ENCODE results near the gene PDE3A.

PDE3A gene

DNA sequence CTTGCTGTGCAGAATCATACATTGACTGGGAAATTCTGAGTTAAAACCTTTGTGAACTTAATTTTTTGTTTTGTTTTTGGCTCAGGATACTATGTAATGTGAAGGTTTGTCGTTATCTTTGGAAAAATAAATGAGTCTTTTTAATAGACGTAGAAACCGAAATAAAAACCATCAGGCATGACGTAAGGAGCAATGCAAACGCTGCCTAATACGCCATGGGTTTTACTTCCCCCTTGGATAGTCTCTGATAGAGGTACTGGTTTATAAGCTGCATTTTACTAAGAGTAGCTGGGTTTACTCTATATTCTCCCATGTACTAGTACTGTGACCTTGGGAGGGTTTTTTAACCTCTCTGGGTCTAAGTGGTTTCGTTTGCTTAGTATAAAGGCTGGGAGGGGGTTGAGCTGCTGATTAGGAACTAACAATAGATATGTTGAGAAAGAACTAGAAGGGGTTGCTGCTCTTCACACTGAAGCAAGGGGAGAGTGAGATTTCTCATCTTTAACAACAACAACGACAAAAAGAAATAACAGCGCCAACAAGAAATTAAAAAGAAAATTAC lies 260.0 kb downstream of the PDE3A start:
- no peak for DNase-seq

DNA sequence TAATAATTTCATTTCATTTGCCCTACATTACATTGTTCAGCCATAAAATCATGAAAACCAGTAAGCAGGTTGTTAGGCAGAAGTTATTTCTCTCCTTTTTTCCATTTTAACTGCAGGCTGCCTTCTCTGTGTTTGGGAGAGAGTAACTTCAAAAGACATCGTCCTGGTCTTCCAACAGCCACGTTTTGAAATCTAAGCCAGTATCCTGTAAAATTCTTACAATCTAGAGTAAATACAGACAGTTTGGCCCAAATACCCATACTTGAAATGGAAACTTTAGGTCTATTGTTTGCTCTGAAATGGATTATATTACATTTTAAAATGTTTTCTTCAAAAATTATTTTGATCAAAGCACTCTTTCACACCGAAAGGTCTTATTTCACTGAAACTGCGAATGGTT lies 260.7 kb downstream of the PDE3A start:
- no peak for DNase-seq

DNA sequence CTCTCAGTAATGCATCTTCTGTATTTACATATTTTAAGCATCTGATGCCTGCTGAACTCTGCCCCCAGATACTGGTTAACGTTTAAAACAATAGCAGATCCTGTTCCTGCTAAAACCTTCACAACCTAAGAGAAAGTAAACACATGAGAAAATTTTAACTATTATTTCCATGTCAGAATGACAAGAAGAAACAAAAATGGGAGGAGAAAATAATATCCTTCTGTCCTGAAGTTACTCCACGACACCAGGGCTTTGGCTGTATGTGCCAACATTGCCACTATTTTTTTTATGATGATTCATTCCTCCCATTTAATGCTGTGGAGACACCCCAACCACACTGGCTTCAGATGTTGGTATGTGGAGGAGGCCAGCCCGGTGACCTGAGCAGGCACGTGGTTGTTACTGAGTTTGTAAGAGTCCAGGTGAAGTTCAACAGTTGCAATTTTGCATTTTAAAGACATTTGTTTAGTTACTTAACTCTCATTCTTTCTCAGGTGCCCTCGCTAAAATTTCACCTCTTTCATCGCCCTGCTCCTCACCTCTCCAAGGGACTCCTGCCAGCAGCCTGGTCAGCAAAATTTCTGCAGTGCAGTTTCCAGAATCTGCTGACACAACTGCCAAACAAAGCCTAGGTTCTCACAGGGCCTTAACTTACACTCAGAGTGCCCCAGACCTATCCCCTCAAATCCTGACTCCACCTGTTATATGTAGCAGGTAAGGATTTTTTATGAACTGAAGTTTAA lies 261.2 kb downstream of the PDE3A start:
- no peak for DNase-seq

DNA sequence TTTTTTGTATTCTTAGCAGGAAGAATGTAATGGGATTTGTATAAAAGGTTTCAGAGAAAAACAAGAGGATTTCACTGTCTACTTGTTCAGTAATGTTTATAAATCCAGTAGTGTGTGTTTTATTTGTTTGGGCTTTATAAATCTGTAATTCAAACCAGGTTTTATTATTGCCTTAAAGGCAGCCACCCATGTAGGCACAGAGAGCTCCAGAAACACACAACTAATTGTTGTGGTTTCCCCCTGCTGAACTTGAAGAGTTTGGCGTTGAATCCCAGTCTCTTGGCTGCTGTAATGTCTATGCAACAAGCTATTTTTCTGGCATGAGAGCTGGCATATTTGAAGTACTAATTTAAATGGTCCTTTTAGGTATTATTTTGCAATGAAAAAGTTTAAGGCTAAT lies 263.4 kb downstream of the PDE3A start:
- DNase-seq, result no peak

- DNase-seq, result no peak
Observed at GRCh38 chr12:20641106-20641505, 272.8 kb downstream of the PDE3A start.

- no peak for DNase-seq
Observed at GRCh38 chr12:20643822-20644221, 275.5 kb downstream of the PDE3A start.

DNA sequence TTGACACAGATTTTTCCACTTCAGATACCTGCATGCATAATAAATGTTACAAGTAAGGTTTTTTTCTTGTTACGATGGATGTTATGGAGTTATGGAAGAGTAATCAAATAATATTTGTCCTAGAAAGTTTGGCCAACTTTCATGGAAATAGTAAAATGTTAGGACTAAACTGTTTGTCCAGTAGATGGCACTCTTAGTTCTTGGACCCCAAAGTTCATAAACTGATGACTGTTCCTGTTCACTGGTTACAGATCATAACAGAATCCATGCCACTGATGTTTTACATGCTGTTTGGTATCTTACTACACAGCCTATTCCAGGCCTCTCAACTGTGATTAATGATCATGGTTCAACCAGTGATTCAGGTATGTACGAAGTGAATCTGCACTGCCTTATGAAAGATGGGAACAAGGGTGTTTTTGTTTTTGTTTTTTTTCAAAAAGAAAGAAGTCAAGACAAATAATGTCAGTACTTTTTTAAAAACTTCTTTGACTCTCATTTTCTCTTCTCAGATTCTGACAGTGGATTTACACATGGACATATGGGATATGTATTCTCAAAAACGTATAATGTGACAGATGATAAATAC lies 278.0 kb downstream of the PDE3A start:
- no peak for DNase-seq

- no peak for DNase-seq
Observed at GRCh38 chr12:20653871-20654270, 285.5 kb downstream of the PDE3A start.

DNA sequence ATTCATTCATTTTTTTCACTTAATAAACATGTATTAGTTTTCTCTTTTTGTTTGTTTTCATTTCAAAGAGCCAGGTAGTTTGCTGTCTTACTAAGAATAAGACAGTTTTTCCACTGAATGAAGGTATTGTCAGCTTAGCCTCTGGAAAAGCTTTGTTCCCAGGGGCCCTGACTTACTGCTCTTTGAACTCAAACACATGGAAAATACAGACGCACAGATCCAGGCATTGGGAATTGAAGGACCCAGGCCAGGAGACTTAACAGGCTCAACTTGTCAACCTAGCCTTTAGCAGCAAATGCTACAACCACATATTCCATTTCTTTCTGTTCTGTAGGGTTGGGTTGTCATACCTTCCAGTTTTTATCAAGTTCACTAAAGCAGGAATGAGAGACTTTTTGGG lies 288.3 kb downstream of the PDE3A start:
- DNase-seq, result no peak

- no peak for DNase-seq
Observed at GRCh38 chr12:20657496-20657895, 289.2 kb downstream of the PDE3A start.

GRCh38 chr12:20681334-20681733 lies 313.0 kb downstream of the PDE3A start:
- DNase-seq, result no peak

GRCh38 chr12:20695232-20695631 lies 326.9 kb downstream of the PDE3A start, which contains the start of gene SLCO1C1:
Gene SLCO1C1 (plus strand): TSS chr12:20695332. CDS start chr12:20699577, 4,245 bp downstream.
- no peak for DNase-seq

DNA sequence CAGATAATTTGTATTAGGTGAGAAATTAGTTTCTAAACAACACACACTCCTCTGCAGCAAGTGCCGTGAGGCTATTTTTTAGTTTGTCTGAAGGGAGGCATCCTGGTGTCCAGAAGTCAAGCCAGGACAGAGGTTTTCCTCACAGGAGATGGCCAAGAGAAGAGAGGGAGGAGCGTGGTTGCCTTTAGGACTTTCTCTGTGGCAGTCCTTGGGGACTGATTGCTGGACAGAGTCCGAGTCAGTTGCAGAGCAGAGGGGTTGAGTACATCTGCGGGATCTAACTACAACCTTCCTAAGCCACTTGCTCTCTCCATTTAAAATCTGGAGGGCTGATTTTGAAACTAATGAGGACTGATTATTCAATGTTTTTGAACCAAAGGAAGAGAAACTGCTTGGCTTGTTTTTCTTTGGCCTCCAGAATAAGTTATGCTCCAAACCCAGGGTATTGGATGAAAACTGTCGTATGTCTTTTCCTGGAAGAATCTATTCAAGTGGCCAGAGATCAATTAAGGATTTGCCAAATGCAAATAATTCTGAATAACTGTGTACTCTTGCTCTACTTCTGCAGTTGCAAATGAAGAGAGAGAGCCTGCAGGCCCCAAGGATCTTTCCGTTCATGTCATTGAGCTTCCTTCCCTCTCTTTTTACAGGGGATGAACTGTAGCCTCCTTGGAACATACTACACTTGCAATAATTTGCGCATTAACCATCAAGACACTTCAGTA lies 328.0 kb downstream of the PDE3A start:
- no peak for DNase-seq

DNA sequence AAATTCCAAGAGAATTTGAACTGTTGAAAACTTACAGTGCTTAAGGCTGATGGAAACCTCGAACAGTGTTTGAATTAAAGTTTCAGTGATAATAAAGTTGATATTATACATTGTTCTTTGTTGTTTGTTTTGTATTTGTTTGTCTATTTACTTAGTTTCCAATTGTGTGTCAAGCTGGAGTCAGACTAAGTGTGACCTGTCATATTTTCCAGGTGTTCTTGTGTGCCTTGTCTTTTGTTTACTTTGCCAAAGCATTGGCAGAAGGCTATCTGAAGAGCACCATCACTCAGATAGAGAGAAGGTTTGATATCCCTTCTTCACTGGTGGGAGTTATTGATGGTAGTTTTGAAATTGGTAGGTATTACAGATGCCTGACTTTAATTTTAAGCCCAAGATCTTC lies 332.8 kb downstream of the PDE3A start:
- DNase-seq, result no peak

DNA sequence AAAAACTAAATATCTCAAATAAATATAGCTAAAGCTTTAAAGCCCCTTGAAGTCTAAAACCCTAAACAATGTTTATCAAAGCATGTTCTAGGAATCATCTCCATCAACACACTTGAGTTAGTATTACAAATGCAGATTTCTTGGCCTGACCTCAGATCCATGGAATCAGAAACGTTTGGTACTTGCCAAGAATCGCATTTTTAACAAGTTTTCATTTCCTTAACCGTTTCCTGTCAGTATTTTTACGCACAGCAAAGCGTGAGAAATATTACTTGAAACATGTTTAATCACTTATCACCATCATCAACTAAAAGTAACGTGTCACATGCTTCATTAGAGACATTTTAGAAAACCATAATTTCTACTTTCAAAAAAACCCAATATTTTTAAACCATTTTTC lies 336.5 kb downstream of the PDE3A start:
- no peak for DNase-seq

- DNase-seq, result no peak
Observed at GRCh38 chr12:20711846-20712245, 343.5 kb downstream of the PDE3A start.

DNA sequence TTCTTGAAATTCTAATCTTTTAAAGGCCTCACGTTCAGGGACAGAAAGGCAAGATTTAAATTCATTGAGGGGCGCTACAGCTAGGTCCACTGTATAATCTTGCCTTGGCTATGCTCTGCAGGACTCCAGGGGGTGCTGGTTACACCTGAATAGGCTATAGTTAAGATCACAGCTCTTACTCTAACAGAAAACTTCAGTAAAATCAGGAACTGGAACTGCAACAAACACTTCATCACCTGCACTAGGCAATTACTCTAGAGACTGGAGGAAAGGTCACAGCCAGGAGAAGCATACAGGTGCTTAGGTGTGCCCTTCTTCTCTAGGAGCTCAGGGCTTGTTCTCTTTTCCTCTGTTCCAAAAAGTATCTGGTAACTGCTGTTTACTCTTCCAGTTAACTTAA lies 347.7 kb downstream of the PDE3A start:
- DNase-seq, result no peak

DNA sequence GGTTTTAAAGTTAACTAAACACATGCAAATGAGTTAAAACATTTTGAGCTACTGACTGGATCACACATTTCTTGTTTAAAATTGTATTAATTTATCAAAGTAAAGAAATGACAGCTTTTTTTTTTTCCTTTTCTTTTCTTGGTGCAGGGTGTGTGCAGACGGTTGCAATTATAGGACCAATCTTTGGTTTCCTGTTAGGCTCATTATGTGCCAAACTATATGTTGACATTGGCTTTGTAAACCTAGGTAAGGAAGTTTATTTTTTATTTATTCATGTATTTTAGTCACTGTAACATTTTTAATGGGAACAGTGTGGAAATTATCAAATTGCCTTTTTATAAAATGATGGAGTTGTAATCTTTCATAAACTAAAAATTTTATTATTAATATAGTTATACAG lies 348.6 kb downstream of the PDE3A start:
- DNase-seq, result no peak

DNA sequence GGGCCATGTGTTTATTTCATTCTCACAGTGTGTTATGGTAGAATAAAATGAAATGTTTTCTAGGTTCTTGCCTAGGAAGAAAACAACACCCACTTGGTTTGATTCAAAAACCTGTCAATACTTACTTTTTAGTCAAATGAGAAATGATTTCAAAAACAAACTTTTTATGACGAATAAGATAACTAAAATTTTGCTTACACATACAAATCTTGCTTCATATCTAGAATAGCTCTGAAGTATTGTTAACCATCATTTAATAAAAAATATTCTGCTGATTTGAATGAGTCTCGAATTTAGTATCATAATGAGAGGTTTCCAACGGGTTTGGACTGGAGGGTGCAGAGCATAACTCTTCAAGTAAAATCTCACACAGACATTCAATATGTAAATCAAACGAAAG lies 350.0 kb downstream of the PDE3A start:
- no peak for DNase-seq

- no peak for DNase-seq
Observed at GRCh38 chr12:20722142-20722541, 353.8 kb downstream of the PDE3A start.

GRCh38 chr12:20731274-20731673 lies 362.9 kb downstream of the PDE3A start:
- DNase-seq, result no peak

Measured in activated CD4-positive, alpha-beta T cell treated with anti-CD3 and anti-CD28 coated beads for 48 hours (primary cell).